ENCODE results near the gene UBE2D2. TPM values are rescaled to one million over a fixed set of nuclear protein-coding genes. Genes with fewer than 3 reads are reported as not detected.
A peak's percentile ranks its signal among the peaks of the same experiment; 100 is the strongest.

UBE2D2 gene
- total and polyA plus RNA-seq, 2 of the 13 experiments (the other 11 are each of a cell fraction or from before 2014, with no cell fraction given), result 79.1 to 109 TPM

GRCh38 chr5:139669662-139670368 lies 108.7 kb downstream of the UBE2D2 start (continued):
- TF ChIP-seq, protein P1, sequence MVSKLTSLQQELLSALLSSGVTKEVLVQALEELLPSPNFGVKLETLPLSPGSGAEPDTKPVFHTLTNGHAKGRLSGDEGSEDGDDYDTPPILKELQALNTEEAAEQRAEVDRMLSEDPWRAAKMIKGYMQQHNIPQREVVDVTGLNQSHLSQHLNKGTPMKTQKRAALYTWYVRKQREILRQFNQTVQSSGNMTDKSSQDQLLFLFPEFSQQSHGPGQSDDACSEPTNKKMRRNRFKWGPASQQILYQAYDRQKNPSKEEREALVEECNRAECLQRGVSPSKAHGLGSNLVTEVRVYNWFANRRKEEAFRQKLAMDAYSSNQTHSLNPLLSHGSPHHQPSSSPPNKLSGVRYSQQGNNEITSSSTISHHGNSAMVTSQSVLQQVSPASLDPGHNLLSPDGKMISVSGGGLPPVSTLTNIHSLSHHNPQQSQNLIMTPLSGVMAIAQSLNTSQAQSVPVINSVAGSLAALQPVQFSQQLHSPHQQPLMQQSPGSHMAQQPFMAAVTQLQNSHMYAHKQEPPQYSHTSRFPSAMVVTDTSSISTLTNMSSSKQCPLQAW (CRISPR knock-in tag; IDR thresholded peaks at IDR 0.05), result peak; percentile 71; the same call in 1 of the 2 replicates
- TF ChIP-seq RARA (CRISPR knock-in tag; IDR thresholded peaks at IDR 0.05) (peak; percentile 59; the same call in 1 of the 2 replicates), ARNTL (CRISPR knock-in tag; IDR thresholded peaks at IDR 0.05) (no peak), POGZ (CRISPR knock-in tag; IDR thresholded peaks at IDR 0.05) (peak; percentile 30; the same call in 1 of the 2 replicates), MTA1 (CRISPR knock-in tag; IDR thresholded peaks at IDR 0.05; ENCODE audit: borderline replicate concordance) (peak; percentile 56; the same call in 1 of the 2 replicates), NCOR1 (IDR thresholded peaks at IDR 0.05; ENCODE audit: borderline replicate concordance, low read length) (peak; percentile 33; the same call in 1 of the 2 replicates), ZNF720 (CRISPR knock-in tag; IDR thresholded peaks at IDR 0.05) (no peak), ZNF121 (CRISPR knock-in tag; IDR thresholded peaks at IDR 0.05) (peak; percentile 61), HDAC2 (CRISPR knock-in tag; IDR thresholded peaks at IDR 0.05) (peak; percentile 25; the same call in 1 of the 2 replicates), ZSCAN29 (CRISPR knock-in tag; conservative IDR thresholded peaks at IDR 0.05) (no peak), HMG20A (CRISPR knock-in tag; IDR thresholded peaks at IDR 0.05; ENCODE audit: borderline replicate concordance) (peak; percentile 34; the same call in 1 of the 2 replicates), NRL (CRISPR knock-in tag; IDR thresholded peaks at IDR 0.05; ENCODE audit: borderline replicate concordance) (peak; percentile 42; the same call in 1 of the 2 replicates), PHF20 (CRISPR knock-in tag; IDR thresholded peaks at IDR 0.05) (peak; percentile 15; the same call in 1 of the 2 replicates), ZBTB43 (CRISPR knock-in tag; conservative IDR thresholded peaks at IDR 0.05) (peak; percentile 41; the same call in 1 of the 2 replicates), ISL2 (CRISPR knock-in tag; IDR thresholded peaks at IDR 0.05) (peak; percentile 58), ZNF382 (CRISPR knock-in tag; IDR thresholded peaks at IDR 0.05; ENCODE audit: borderline replicate concordance) (no peak), ZNF609 (CRISPR knock-in tag; IDR thresholded peaks at IDR 0.05; ENCODE audit: borderline replicate concordance) (peak; percentile 65)
- TF ChIP-seq, protein P2, sequence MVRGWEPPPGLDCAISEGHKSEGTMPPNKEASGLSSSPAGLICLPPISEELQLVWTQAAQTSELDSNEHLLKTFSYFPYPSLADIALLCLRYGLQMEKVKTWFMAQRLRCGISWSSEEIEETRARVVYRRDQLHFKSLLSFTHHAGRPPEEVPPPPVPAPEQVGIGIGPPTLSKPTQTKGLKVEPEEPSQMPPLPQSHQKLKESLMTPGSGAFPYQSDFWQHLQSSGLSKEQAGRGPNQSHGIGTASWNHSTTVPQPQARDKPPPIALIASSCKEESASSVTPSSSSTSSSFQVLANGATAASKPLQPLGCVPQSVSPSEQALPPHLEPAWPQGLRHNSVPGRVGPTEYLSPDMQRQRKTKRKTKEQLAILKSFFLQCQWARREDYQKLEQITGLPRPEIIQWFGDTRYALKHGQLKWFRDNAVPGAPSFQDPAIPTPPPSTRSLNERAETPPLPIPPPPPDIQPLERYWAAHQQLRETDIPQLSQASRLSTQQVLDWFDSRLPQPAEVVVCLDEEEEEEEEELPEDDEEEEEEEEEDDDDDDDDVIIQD (CRISPR knock-in tag; IDR thresholded peaks at IDR 0.05; ENCODE audit: low read depth), result no peak
